ENCODE results near the gene GRIN2A. TPM values are rescaled to one million over a fixed set of nuclear protein-coding genes. Genes with fewer than 3 reads are reported as not detected.

Gene GRIN2A
- total RNA-seq, 1 donor from 2014 or later, result not detected

DNA sequence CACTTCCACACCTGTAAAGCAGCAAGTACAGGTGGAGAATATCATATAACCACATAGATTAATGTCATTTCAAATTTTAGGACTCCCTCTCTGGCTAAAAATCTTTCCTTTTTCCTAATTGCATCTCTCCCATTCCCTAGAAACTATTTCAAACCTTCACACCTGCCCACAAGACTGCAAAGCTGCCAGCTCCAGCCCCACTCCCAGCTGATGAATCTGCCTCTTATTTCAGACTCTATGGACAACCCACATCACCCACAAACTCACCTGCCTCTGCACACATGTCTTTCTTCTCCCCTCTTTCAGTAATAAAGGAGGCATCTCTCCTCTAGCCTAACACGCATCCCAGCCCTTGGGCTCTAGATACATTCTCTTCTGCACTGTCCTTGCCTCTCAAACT, 315.1 kb downstream of the GRIN2A start:
- intact Hi-C loops (cut with micrococcal nuclease), result no loop called here

GRCh38 chr16:9864461-9864860, 317.8 kb downstream of the GRIN2A start:
- intact Hi-C loops (cut with micrococcal nuclease), result no loop called here

DNA sequence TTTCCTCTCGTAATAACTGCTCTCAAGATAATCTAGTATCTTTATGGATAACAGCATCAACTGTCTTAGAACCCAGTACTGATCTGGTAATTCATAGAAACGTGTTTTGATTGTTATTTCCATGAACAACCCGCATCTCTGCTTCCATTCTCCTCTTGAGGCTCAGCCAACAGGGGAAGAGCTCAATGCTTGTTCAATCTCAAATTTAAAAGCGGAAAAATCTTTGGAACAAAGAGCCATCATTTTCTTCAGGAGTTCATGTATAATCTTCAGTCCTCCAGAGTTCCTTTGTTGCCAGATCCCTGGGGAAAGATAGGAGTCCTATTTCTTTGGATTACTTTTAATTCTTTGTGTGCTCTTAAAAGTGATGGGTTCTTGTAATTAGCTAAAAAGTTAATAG, 319.9 kb downstream of the GRIN2A start:
- intact Hi-C loops (cut with micrococcal nuclease), result no loop called here

DNA sequence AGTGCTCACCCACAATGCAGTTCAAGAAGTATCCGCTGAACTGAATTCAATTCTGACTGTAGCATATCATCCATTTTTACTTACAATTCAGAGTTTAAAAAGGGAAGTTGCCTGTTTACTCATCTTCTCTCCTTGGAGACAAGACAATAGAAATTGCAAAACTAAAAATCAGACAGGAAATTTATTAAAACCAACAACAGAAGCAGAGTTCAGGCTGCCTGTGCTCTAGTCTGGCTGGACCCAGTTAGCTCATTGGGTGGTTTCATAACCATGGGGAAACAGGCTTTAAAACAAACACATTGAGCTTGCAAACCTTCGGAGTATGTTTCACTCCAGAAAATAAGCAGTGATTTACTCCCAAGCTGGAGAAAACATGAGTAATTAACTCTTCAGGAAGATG, 321.4 kb downstream of the GRIN2A start:
- intact Hi-C loops (cut with micrococcal nuclease), result no loop called here

GRCh38 chr16:9859701-9860327, 322.4 kb downstream of the GRIN2A start:
- intact Hi-C loops (cut with micrococcal nuclease), result no loop called here

GRCh38 chr16:9854675-9855074, 327.6 kb downstream of the GRIN2A start:
- intact Hi-C loops (cut with micrococcal nuclease), result no loop called here

- intact Hi-C loops (cut with micrococcal nuclease), result no loop called here
Observed at GRCh38 chr16:9852003-9852402, 330.2 kb downstream of the GRIN2A start.

DNA sequence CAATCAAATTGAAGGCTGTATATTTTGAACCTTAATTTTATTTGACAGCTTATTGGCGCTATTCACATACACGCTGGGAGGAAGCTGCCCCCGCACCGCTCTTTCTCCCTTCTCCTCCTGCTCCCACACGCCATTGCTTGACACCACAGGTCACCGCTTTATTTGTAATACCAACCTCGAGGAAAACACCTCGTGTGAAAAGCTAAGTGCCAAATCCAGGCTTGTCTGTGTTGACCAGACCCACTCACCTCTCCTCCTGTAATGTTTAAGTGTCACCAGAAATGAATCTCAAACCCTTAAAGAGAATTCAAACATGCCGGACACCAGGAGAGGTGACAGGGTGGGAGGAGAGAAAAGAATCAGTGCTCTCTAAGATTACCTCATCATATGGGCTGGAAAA, 331.4 kb downstream of the GRIN2A start:
- intact Hi-C loops (cut with micrococcal nuclease), result no loop called here

GRCh38 chr16:9849697-9850245, 332.5 kb downstream of the GRIN2A start:
- intact Hi-C loops (cut with micrococcal nuclease), result no loop called here

DNA sequence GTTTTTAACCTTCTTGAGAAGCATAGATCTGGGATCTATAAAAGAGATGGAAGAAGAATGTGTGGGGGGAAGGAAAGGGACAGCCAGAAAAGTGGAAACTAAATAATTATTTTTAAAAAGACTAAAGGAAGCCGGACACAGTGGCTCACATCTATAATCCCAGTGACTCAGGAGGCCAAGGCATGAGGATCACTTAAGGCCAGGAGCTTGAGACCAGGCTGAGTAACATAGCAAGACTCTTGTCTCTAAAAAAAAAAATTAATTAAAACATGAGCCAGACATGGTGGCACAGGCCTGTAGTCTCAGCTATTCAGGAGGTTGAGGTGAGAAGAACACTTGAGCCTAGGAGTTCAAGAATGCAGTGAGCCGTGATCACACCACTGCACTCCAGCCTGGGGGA, 335.1 kb downstream of the GRIN2A start:
- intact Hi-C loops (cut with micrococcal nuclease), result no loop called here

DNA sequence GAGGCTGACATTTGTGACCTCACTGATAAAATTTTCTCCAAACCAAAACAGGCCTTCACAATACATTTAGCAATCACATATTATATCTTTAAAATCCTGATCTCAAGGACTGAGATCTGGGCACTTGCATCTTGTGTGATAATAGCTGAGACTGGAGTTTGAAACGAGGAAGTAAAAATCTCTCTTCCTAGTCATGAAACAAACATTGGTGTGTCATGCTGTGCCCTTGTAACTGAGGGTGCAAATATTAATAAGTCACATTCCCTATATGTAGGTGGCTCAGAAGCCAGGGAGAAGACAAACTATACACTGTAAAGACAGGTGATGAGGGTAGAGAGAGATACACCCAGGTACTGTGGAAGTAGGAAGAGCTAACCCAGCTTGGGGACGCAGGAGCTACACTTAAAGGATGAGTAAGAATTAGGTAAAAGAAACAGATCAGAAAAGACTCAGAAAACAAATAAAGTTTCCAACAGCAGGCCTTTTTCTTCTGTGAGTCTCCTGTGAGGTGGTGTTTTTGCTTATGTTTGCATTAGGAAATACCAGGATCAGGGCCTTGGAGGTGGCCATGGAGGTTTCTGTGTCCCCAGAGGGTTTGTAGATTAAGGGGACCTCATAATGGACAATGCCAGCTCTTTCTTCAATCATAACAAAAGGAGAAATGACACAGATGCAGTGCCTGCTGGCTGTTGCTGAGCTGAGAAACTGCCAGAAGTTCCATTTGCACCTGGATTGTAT, 335.7 kb downstream of the GRIN2A start:
- intact Hi-C loops (cut with micrococcal nuclease), result no loop called here

- intact Hi-C loops (cut with micrococcal nuclease), result no loop called here
Observed at GRCh38 chr16:9845661-9846361, 336.4 kb downstream of the GRIN2A start.

- intact Hi-C loops (cut with micrococcal nuclease), result no loop called here
Observed at GRCh38 chr16:9844361-9844760, 337.9 kb downstream of the GRIN2A start.

- intact Hi-C loops (cut with micrococcal nuclease), result no loop called here
Observed at GRCh38 chr16:9843424-9844018, 338.7 kb downstream of the GRIN2A start.

- intact Hi-C loops (cut with micrococcal nuclease), result no loop called here
Observed at GRCh38 chr16:9840761-9841665, 341.2 kb downstream of the GRIN2A start.

DNA sequence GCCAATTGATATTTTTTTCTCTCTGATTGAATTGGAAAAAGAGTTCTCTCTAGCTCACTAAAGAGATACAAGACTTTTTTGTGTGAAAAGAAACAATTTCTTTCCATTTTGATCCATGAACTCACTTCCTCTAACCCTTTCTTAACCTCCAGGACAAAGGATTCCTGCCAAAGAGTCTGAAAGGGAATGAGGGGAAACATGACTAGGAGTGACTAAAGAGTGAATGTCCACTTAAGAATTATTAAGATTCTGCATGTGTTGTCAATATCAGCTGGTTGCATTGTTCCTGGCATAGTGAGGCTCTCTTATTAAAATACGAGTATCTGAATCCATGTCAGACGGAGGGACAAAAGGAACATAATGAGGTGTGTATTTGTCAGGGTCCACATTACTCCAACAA, 344.7 kb downstream of the GRIN2A start:
- intact Hi-C loops (cut with micrococcal nuclease), result no loop called here

DNA sequence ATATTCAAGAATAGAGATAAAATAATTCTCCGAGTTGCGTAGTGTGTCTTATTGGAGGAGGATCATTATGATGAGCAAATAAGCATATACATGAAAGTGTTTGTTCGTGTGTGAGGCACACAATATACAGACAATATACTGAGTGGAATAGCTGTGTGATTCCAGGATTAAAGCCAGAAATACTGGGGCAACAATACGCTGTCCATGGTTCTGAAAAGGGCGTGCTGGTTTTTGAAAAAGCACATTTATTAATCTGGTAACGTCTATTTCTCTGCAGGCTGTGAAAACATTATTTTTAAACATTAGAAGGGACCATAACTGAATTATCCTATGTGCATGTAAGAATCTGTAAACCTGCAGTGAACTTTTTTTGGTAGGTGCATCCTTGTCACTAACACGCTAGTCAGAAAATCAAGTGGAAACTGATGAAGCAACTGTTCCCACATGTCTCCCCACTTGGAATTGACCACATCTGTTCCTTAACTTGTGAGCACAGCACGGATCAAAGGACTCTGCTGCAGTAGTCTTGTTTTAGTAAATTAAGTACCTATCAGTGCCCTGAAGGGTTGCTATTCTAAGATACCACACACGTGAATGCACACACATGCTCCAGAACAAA, 346.0 kb downstream of the GRIN2A start:
- intact Hi-C loops (cut with micrococcal nuclease), result no loop called here

- intact Hi-C loops (cut with micrococcal nuclease), result no loop called here
Observed at GRCh38 chr16:9827062-9827752, 355.0 kb downstream of the GRIN2A start.

DNA sequence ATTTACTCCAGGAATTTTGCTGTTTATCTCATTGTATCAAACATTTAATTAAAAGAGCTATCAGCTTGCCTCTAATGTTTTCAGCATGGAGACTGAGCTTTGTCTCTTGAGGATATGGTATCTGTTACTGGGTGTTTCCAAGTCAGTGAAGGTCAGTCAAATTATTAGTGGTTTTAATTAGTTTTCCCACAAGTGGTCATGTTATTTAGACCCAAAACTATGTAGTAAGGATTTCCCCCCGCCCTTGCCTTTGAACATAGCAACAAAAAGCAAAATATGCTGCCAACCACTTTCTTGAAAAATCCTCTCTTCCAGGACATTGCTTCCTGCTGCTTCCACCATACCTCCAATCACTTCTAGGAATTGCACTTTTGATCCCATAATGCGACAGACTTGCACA, 355.6 kb downstream of the GRIN2A start:
- intact Hi-C loops (cut with micrococcal nuclease), result no loop called here
